ENCODE results near the gene RRAD. TPM values are rescaled to one million over a fixed set of nuclear protein-coding genes. Genes with fewer than 3 reads are reported as not detected.

The RRAD gene
- total and polyA plus RNA-seq, 2 donors (not counting 3 experiments of a cell fraction or from before 2014, with no cell fraction given) = 0.22 to 0.48 TPM

DNA sequence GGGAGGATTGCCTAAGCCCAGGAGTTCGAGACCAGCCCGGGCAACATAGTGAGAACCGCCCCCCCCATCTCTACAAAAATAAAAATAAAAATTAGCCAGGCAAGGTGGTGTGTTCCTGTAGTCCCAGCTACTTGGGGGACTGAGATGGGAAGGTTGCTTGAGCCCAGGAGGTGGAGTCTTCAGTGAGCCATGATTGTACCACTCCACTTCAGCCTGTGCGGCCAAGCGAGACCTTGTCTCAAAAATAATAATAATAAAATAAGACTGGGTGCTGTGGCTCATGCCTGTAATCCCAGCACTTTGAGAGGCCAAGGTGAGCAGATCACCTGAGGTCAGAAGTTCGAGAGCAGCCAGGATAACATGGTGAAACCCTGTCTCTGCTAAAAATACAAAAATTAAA lies 33.5 kb downstream of the RRAD start:
- dilution Hi-C loops (cut with MboI; ENCODE audit: extremely low pct_ligation_motif_present, low sequenced_read_pairs) (no loop called here), intact Hi-C loops (cut with micrococcal nuclease) (loop anchor here (10.0 kb wide), 1 partner anchor 1963 kb away; no protein-coding TSS in a partner anchor)
- Histone ChIP-seq H3K36me3 (ENCODE audit: control insufficient read depth in 2 of 2, extremely low read depth in 1 of 2, insufficient read depth in 2 of 2, low read length in 2 of 2) (no peaks in the 10 kb centered on the region), H3K9me1 (replicated peaks; ENCODE audit: control insufficient read depth, extremely low read depth, insufficient read depth, low read length) (no peaks in the 10 kb centered on the region), H3K4me3 (replicated peaks in 1 of 3; ENCODE audit: insufficient read depth in 1 of 3, low read depth in 1 of 3, low read length in 3 of 3) (no peak overlapping the region), H3K4me2 (ENCODE audit: insufficient read depth, low read length) (no peak overlapping the region), H3K79me2 (ENCODE audit: control insufficient read depth, insufficient read depth, low read length) (no peaks in the 10 kb centered on the region), H3K27ac (ENCODE audit: insufficient read depth, low read depth, low read length) (no peak overlapping the region), H3K9ac (replicated peaks; ENCODE audit: extremely low read depth, insufficient read depth, low read length) (no peak overlapping the region), H4K20me1 (replicated peaks; ENCODE audit: control insufficient read depth, extremely low read depth, insufficient read depth, low read length) (peaks cover under 1% of the 10 kb centered on the region), H2AFZ (ENCODE audit: low read depth, low read length) (no peak overlapping the region), H3K4me1 (ENCODE audit: control insufficient read depth, extremely low read depth, insufficient read depth, low read length) (no peaks in the 10 kb centered on the region), H3K27me3 (ENCODE audit: control insufficient read depth in 2 of 2, insufficient read depth in 2 of 2, low read length in 2 of 2) (no peaks in the 10 kb centered on the region), H3K9me3 (replicated peaks; ENCODE audit: control insufficient read depth, insufficient read depth, low read length) (no peaks in the 10 kb centered on the region)
- BruUV-seq (replicated peaks) = no TSS peak
- no peak for TF ChIP-seq MAX (IDR thresholded peaks at IDR 0.05; ENCODE audit: insufficient read depth, insufficient read length)
- TF ChIP-seq POLR2AphosphoS5 (IDR thresholded peaks at IDR 0.05; ENCODE audit: insufficient read depth, low read depth, low read length) = no peak
- TF ChIP-seq FOS (IDR thresholded peaks at IDR 0.05; ENCODE audit: borderline replicate concordance, insufficient read depth, low read length) = no peak
- TF ChIP-seq GATA2 (IDR thresholded peaks at IDR 0.05; ENCODE audit: insufficient read depth, insufficient read length, low read depth, low read length) = no peak
- no peak for TF ChIP-seq POLR2A (IDR thresholded peaks at IDR 0.05; ENCODE audit: low read depth, low read length)
- TF ChIP-seq, protein P1, sequence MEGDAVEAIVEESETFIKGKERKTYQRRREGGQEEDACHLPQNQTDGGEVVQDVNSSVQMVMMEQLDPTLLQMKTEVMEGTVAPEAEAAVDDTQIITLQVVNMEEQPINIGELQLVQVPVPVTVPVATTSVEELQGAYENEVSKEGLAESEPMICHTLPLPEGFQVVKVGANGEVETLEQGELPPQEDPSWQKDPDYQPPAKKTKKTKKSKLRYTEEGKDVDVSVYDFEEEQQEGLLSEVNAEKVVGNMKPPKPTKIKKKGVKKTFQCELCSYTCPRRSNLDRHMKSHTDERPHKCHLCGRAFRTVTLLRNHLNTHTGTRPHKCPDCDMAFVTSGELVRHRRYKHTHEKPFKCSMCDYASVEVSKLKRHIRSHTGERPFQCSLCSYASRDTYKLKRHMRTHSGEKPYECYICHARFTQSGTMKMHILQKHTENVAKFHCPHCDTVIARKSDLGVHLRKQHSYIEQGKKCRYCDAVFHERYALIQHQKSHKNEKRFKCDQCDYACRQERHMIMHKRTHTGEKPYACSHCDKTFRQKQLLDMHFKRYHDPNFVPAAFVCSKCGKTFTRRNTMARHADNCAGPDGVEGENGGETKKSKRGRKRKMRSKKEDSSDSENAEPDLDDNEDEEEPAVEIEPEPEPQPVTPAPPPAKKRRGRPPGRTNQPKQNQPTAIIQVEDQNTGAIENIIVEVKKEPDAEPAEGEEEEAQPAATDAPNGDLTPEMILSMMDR (IDR thresholded peaks at IDR 0.05; ENCODE audit: extremely low read depth in 1 of 2, insufficient read depth in 1 of 2, low read depth in 1 of 2, low read length in 2 of 2) = no peak
- TF ChIP-seq JUN (IDR thresholded peaks at IDR 0.05; ENCODE audit: borderline replicate concordance, insufficient read depth, insufficient read length, low read depth) = no peak
- no peak for TF ChIP-seq MYC (IDR thresholded peaks at IDR 0.05; ENCODE audit: low read depth, low read length)
- TF ChIP-seq EZH2 (IDR thresholded peaks at IDR 0.05; ENCODE audit: borderline replicate concordance, low read depth, low read length, severe bottlenecking) = no peak
- FAIRE-seq = no peak
- POLR2A ChIA-PET = no interaction called here
- DNase-seq (ENCODE audit: low read depth, low spot score) = no peak
- CTCF ChIA-PET = interaction anchor here (1.1 to 5.2 kb wide), 5 partner anchors 11 to 508 kb away, joined by 3 to 72 read pairs (median 6); partner anchors contain the start of genes PDP2 and RRAD
